RWPE2 (cell line): ENCODE data around the gene SYNGR4.
A peak's percentile ranks its signal among the peaks of the same experiment; 100 is the strongest.
"Not testable (repeated sequence)": the region's sequence is repeated elsewhere in the genome, so short reads cannot be mapped to it uniquely, and the experiment has no call there.

Experiments
- ATAC-seq: fragments of 200-7000 bp; cut with Tn5 transposase; 3 replicates; pipeline ENCODE4 v1.9.1; 2021; ENCODE audit warnings: low read depth
- DNase-seq: peaks from one replicate; pipeline ENCODE4 v3.0.0-alpha.2; 2020; ENCODE audit warnings: low spot score
- H3K27ac ChIP-seq: fragments of 450-650 bp; 2 replicates; pipeline ENCODE4 v1.5.1; 2017; ENCODE audit warnings: mild to moderate bottlenecking; ENCODE audit not compliant: poor library complexity, severe bottlenecking
- H3K27me3 ChIP-seq: fragments of 250-450 bp; sonication (Bioruptor Pico); 2 replicates; pipeline ENCODE4 v1.5.1; 2021; ENCODE audit warnings: mild to moderate bottlenecking, moderate library complexity; ENCODE audit not compliant: insufficient read depth, poor library complexity, severe bottlenecking
- H3K36me3 ChIP-seq: fragments of 250-450 bp; sonication (Bioruptor Pico); 2 replicates; pipeline ENCODE4 v1.5.1; 2020; ENCODE audit warnings: low read depth, mild to moderate bottlenecking, moderate library complexity
- H3K4me1 ChIP-seq: fragments of 250-450 bp; sonication (Bioruptor Pico); 2 replicates; pipeline ENCODE4 v1.5.1; 2021; ENCODE audit warnings: mild to moderate bottlenecking, moderate library complexity; ENCODE audit not compliant: insufficient read depth, poor library complexity, severe bottlenecking
- H3K4me3 ChIP-seq: fragments of 250-450 bp; sonication (Bioruptor Pico); 2 replicates; pipeline ENCODE4 v1.5.1; 2021; ENCODE audit warnings: mild to moderate bottlenecking, moderate library complexity; ENCODE audit not compliant: severe bottlenecking
- H3K9me3 ChIP-seq: fragments of 250-450 bp; sonication (Bioruptor Pico); 2 replicates; pipeline ENCODE4 v1.5.1; 2021; ENCODE audit warnings: mild to moderate bottlenecking, moderate library complexity; ENCODE audit not compliant: severe bottlenecking
- TF ChIP-seq, protein P1 (sequence below): fragments of 450-650 bp; IDR thresholded peaks from one replicate; pipeline ENCODE4 v1.5.1; 2017; ENCODE audit warnings: mild to moderate bottlenecking, moderate library complexity; ENCODE audit not compliant: poor library complexity, severe bottlenecking

SYNGR4 gene, protein sequence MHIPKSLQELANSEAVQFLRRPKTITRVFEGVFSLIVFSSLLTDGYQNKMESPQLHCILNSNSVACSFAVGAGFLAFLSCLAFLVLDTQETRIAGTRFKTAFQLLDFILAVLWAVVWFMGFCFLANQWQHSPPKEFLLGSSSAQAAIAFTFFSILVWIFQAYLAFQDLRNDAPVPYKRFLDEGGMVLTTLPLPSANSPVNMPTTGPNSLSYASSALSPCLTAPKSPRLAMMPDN

GRCh38 chr19:48363810-48364597 lies at the start of gene SYNGR4, which contains the start of gene TMEM143:
Gene SYNGR4, plus strand, starts transcription at chr19:48364367. Its CDS starts 1,476 bp downstream, at chr19:48365843.
Gene TMEM143, minus strand, starts transcription at chr19:48363940. Its CDS starts 20 bp downstream, at chr19:48363920.
- H3K4me1 ChIP-seq, result peaks cover 3% of the 10 kb centered on the region
- H3K36me3 ChIP-seq, result peaks cover 9% of the 10 kb centered on the region
- ATAC-seq (peak; percentile 79), DNase-seq (peak; percentile 99)
- H3K27ac ChIP-seq, result peak within 1 kb of the TSS; percentile 77
- TF ChIP-seq, protein P1, sequence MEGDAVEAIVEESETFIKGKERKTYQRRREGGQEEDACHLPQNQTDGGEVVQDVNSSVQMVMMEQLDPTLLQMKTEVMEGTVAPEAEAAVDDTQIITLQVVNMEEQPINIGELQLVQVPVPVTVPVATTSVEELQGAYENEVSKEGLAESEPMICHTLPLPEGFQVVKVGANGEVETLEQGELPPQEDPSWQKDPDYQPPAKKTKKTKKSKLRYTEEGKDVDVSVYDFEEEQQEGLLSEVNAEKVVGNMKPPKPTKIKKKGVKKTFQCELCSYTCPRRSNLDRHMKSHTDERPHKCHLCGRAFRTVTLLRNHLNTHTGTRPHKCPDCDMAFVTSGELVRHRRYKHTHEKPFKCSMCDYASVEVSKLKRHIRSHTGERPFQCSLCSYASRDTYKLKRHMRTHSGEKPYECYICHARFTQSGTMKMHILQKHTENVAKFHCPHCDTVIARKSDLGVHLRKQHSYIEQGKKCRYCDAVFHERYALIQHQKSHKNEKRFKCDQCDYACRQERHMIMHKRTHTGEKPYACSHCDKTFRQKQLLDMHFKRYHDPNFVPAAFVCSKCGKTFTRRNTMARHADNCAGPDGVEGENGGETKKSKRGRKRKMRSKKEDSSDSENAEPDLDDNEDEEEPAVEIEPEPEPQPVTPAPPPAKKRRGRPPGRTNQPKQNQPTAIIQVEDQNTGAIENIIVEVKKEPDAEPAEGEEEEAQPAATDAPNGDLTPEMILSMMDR, result no peak
- no peaks in the 10 kb centered on the region for H3K9me3 ChIP-seq
- no peaks in the 10 kb centered on the region for H3K27me3 ChIP-seq
- peak within 1 kb of the TSS; percentile 38 for H3K4me3 ChIP-seq

- H3K4me3 ChIP-seq, result no peak overlapping the region
- ATAC-seq (no peak), DNase-seq (no peak)
- H3K27me3 ChIP-seq, result no peaks in the 10 kb centered on the region
- no peaks in the 10 kb centered on the region for H3K9me3 ChIP-seq
- no peak overlapping the region for H3K27ac ChIP-seq
- peaks cover 5% of the 10 kb centered on the region for H3K4me1 ChIP-seq
- no peaks in the 10 kb centered on the region for H3K36me3 ChIP-seq
- TF ChIP-seq, protein P1, result no peak
Measured at GRCh38 chr19:48315712-48316111, 48.5 kb upstream of the SYNGR4 start.

- not testable (repeated sequence) for H3K4me3 ChIP-seq, H3K27me3 ChIP-seq, ATAC-seq, H3K27ac ChIP-seq, H3K9me3 ChIP-seq, DNase-seq, H3K36me3 ChIP-seq
- H3K4me1 ChIP-seq, result peaks cover 10% of the 10 kb centered on the region
Measured at GRCh38 chr19:48317708-48317960, 46.5 kb upstream of the SYNGR4 start.

GRCh38 chr19:48318286-48318987 lies 45.7 kb upstream of the SYNGR4 start:
- Histone ChIP-seq H3K27me3 (no peaks in the 10 kb centered on the region), H3K9me3 (no peaks in the 10 kb centered on the region), H3K4me3 (no peak overlapping the region), H3K27ac (no peak overlapping the region), H3K4me1 (peaks cover 11% of the 10 kb centered on the region), H3K36me3 (no peaks in the 10 kb centered on the region)
- DNase-seq (no peak), ATAC-seq (no peak)
- TF ChIP-seq, protein P1, result no peak

DNA sequence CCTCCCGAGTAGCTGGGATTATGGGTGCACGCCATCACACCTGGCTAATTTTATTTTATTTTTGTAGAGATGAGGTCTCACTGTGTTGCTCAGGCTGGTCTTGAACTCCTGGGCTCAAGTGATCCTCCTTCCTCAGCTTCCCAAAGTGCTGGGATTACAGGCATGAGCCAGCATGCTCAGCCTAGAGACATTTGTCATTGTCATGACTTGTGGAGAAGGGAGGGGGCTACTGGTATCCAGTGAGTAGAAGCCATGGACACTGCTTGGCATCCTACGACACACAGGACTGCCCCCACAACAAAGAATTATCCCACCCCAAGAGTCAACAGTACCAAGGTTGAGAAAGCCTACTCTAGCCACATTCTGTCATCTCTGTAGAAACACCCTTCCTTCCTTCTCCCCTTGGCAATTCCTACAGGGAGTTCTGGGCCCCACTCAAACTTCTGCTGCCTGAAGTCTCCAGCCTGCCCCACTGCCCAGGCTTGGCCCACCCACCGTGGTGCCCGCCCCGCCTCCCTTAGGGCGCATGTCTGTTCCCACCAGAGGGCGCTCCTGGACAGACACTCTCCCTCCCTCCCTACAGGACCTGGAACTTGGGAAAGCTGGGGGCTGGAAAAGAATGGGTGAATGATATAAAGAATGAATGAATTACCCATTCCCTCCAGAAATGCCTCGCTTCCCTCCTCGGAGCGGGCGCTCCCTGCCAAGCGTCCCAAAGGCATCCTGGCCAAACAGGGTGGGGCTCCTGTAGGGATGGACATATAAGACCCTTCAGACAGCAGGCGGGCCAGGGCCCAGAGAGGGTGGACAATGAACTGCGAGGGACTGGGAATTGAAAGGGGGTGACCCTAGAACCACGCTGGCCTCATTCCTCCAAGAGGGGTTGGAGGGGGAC lies 44.3 kb upstream of the SYNGR4 start:
- TF ChIP-seq, protein P1, result peak; percentile 94
- H3K9me3 ChIP-seq, result no peaks in the 10 kb centered on the region
- H3K4me3 ChIP-seq, result no peak overlapping the region
- ATAC-seq (peak; percentile 50), DNase-seq (peak; percentile 76)
- no peak overlapping the region for H3K27ac ChIP-seq
- no peaks in the 10 kb centered on the region for H3K27me3 ChIP-seq
- peaks cover 11% of the 10 kb centered on the region for H3K4me1 ChIP-seq
- no peaks in the 10 kb centered on the region for H3K36me3 ChIP-seq
